Left lobe of liver (tissue), 2 donors: ENCODE measurements around the gene HDGFL2. TPM values are rescaled to one million over a fixed set of nuclear protein-coding genes. Genes with fewer than 3 reads are reported as not detected.

ENCODE experiments used
- ATAC-seq: fragments of 200-7000 bp; cut with Tn5 transposase; one replicate; pipeline ENCODE4 v1.9.1; 2020; ENCODE audit warnings: mild to moderate bottlenecking, moderate library complexity
- DNase-seq: peaks from one replicate; pipeline ENCODE4 v3.0.0-alpha.2; 2020; ENCODE audit warnings: low spot score
- total RNA-seq: library from RNA; stranded (reverse); gene quantifications from one replicate; pipeline ENCODE4 v1.2.1, GENCODE V29; 2021
- donor health status: DM: no; HTN: no; CAD: no; lungs with moderate emphysema.
- donor health status: DM: no; HTN: yes; CAD: no.

Gene HDGFL2
- total RNA-seq, 1 donor from 2014 or later: 16.8 TPM

DNA sequence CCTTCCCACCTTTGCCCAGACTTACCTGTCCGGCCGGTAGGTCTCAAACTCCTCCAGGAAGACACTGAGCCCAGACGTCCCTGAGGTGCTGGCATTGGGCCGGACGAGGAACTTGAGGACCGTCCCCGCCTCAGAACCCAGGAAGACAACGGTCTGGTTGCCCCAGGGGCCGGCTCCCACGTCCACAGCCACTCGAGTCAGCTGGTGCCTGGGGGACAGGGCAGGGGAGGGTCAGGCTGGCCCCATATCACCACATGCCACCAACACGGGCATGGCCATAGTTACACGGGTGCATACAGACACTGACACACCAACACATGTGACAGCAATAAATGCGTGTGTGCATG lies 76.1 kb downstream of the HDGFL2 start:
- DNase-seq: no peak
- no peak for ATAC-seq

DNA sequence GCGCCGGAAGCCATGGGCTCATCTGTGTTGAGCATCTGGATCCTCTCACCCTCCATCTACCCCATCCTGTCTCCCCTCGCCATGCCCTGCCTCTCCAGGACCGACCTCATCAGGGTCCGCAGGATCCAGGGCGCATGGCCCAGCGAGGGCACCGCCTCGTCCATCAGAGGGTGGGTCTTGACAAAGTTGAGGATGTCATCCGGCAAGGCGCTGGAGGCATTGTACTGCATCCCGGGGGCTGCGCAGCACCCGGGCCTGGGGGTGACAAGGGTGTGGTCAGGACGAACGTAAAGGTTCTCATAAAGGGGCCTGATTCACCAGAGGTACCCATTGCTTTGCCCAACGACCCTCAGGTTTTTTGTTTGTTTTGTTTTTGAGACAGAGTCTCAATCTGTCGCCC lies 77.9 kb downstream of the HDGFL2 start:
- ATAC-seq (no peak), DNase-seq (no peak)

DNA sequence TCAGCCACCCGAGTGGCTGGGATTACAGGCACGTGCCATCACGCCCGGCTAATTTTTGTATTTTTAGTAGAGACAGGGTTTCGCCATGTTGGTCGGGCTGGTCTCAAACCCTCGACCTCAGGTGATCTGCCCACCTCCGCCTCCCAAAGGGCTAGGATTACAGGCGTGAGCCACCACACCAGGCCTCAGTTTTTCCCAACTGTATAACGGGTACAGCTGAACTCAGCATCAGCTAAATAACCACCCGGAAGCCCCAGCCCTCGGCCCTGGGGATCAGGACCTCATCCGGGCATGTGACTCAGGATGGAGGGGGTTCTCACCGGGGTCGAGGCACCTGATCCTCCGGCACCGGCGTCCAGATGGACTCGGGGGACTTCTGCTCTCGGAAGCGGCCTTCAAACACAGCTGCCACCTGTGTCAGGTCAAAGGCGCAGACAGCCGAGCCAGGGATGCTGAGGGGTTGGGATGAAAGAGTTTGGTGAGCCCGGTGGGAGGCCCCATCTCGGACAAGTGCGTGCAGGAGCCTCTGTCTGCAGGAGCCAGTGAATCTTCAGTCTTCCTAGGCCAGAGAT lies 78.5 kb downstream of the HDGFL2 start:
- ATAC-seq (no peak), DNase-seq (no peak)

Other genes with a start within 250 kb of the HDGFL2 start
- 1.3 TPM for gene EBI3, start 242.8 kb upstream of the HDGFL2 start, total RNA-seq
- gene YJU2, start 225.2 kb upstream of the HDGFL2 start, total RNA-seq: 8.1 TPM
- gene SHD, start 193.0 kb upstream of the HDGFL2 start, total RNA-seq: 8.8 TPM
- 0.25 TPM for gene TMIGD2, start 169.9 kb upstream of the HDGFL2 start, total RNA-seq
- gene FSD1, start 167.7 kb upstream of the HDGFL2 start, total RNA-seq: 1.3 TPM
- gene STAP2, start 133.5 kb upstream of the HDGFL2 start, total RNA-seq: 31.8 TPM
- gene MPND, start 128.7 kb upstream of the HDGFL2 start, total RNA-seq: 24.2 TPM
- 30.2 TPM for gene SH3GL1, start 71.8 kb upstream of the HDGFL2 start, total RNA-seq
- gene CHAF1A, start 69.7 kb upstream of the HDGFL2 start, total RNA-seq: 3.3 TPM
- gene UBXN6, start 14.5 kb upstream of the HDGFL2 start, total RNA-seq: 73.5 TPM
- gene PLIN4, start 46.2 kb downstream of the HDGFL2 start, total RNA-seq: 36.8 TPM
- gene PLIN5, start 62.9 kb downstream of the HDGFL2 start, total RNA-seq: 136 TPM
- gene LRG1, start 67.7 kb downstream of the HDGFL2 start, total RNA-seq: 328 TPM
- 1.8 TPM for gene SEMA6B, start 87.4 kb downstream of the HDGFL2 start, total RNA-seq
- gene TNFAIP8L1, start 167.2 kb downstream of the HDGFL2 start, total RNA-seq: 24.5 TPM
- gene MYDGF, start 198.0 kb downstream of the HDGFL2 start, total RNA-seq: 85.4 TPM